SK-N-SH (cell line): Measurements from ENCODE around the gene AXIN2.

Experiments used
- EP300 ChIP-seq, 2 experiments: IDR thresholded peaks; 2 replicates each; pipeline versions ENCODE4 v1.4.0 to v1.6.1; 2012; ENCODE audit warnings: borderline replicate concordance in 1 of 2, low read depth in 1 of 2, low read length in 1 of 2
- JUND ChIP-seq: IDR thresholded peaks from 2 replicates; pipeline ENCODE4 v1.4.0; 2012
- NFIC ChIP-seq: IDR thresholded peaks from 2 replicates; pipeline ENCODE4 v1.4.0; 2012; ENCODE audit warnings: borderline replicate concordance
- SIN3A ChIP-seq: IDR thresholded peaks from 2 replicates; pipeline ENCODE4 v1.6.1; 2012; ENCODE audit warnings: low read depth, mild to moderate bottlenecking, low read length, moderate library complexity, borderline replicate concordance
- SMC3 ChIP-seq: IDR thresholded peaks from 2 replicates; pipeline ENCODE4 v1.6.1; 2012; ENCODE audit warnings: low read depth, low read length, improper control_type of control experiment
- TF ChIP-seq, protein P1 (sequence below): fragments of 200-600 bp; sonication (generic); IDR thresholded peaks from 2 replicates; pipeline ENCODE4 v1.6.1; 2017; ENCODE audit warnings: antibody characterized with exemption, mild to moderate bottlenecking, moderate library complexity

DNA sequence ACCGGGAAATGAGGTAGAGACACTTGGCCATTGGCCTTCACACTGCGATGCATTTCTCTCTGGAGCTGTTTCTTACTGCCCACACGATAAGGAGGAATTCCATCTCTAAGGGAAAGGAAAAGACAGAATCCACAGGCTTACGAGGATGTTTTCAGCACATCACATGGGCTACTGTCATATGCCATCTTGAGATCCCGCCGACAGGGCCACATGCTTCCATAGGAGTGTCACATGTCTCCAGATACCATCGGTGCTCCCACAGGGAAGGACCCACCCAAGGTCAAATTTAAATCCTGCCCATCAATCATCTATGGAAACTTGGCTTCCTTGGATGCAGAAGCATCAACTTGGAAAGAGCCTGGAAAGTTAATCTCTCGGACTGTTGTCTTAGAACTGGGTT, 20.0 kb downstream of the AXIN2 start:
- TF ChIP-seq NFIC: no peak
- no peak for TF ChIP-seq SMC3
- TF ChIP-seq, protein P1, sequence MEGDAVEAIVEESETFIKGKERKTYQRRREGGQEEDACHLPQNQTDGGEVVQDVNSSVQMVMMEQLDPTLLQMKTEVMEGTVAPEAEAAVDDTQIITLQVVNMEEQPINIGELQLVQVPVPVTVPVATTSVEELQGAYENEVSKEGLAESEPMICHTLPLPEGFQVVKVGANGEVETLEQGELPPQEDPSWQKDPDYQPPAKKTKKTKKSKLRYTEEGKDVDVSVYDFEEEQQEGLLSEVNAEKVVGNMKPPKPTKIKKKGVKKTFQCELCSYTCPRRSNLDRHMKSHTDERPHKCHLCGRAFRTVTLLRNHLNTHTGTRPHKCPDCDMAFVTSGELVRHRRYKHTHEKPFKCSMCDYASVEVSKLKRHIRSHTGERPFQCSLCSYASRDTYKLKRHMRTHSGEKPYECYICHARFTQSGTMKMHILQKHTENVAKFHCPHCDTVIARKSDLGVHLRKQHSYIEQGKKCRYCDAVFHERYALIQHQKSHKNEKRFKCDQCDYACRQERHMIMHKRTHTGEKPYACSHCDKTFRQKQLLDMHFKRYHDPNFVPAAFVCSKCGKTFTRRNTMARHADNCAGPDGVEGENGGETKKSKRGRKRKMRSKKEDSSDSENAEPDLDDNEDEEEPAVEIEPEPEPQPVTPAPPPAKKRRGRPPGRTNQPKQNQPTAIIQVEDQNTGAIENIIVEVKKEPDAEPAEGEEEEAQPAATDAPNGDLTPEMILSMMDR: no peak
- no peak for TF ChIP-seq JUND
- no peak for TF ChIP-seq EP300 (IDR thresholded peaks at IDR 0.05; ENCODE audit: borderline replicate concordance in 1 of 2, low read depth in 1 of 2, low read length in 1 of 2)
- TF ChIP-seq SIN3A: no peak
